ENCODE data around the gene ATXN10. TPM values are rescaled to one million over a fixed set of nuclear protein-coding genes. Genes with fewer than 3 reads are reported as not detected.

ATXN10 gene
- polyA plus RNA-seq, 10 donors: 174 to 218 (median 195) TPM

DNA sequence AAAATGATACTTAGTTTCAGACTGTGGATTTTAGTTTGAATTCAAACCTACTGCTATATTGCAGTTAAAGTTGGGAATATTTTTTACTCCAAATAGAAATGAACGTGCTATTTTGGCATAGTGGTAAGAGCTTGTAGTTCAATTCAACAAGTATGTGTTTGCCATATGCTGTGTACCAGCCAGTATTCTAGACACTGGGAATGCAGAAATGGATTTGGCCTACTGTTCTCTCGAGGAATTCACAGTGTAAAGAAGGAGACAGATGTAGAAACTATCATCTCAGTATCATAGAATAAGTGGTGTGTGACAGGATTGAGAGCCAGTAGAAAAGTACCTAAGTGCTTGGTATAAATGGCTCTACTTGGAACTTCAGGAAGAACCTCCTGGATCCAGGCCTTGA is 80.4 kb downstream of the ATXN10 start:
- peak in 1 of 3 donors; percentile 21 for DNase-seq

DNA sequence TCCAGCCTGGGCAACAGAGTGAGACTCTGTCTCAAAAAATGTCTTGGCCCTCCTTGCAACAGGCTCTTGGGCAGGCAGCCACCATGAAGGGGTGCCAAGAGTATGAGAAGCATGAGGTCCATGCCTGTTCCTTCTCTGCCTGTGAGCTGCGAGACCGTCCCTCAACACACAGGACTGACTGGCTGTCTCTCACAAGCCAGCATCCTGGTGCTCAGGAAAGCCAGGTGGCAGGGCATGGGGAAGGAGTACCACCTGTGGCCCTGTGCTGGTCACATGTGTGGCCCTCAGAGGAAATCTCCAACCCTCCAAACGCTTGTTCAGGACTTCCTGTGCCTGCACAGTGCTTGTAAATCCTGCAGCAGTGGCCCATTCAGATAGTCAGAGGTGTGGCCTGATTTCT is 83.2 kb downstream of the ATXN10 start:
- no peak for DNase-seq

DNA sequence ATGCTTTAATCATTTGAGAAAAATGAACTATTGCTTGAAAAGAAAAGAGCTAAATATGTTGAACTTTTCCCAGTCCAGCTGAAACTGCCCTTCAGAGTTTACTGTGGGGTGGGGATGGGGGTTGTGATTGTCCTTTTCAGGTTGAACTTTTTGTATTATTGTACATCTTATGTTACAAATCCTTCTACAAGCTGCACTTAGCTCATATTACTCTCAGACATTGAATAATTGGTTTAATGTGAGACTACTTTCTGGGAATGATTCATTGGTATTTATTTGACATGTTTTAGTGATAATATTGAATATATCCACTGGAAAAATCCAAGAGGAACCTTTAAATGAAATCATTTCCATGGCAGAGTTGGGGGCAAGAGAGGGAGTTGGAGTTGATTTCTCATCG is 84.9 kb downstream of the ATXN10 start:
- DNase-seq: no peak

DNA sequence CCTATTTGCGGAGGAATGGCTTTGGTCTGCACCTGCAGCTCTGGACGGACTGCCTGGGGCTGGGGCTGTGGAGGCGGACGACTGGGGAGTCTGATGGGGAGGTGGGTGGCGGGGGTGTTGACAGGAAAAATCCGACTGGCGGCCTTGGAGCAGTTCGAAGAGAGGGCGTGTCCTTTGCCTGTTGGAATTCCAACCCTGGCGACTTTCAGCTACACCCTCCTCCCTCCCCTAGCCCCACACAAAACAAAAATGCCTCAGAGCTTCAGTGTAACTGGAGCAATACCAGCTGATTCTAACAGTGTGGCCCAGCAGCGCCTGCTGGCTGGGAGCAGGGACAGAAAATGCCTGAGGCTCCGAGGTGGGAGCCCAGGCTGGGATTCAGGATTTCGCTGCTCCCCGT is 85.4 kb downstream of the ATXN10 start:
- DNase-seq: peak; percentile 10 to 55 (median 23)

DNA sequence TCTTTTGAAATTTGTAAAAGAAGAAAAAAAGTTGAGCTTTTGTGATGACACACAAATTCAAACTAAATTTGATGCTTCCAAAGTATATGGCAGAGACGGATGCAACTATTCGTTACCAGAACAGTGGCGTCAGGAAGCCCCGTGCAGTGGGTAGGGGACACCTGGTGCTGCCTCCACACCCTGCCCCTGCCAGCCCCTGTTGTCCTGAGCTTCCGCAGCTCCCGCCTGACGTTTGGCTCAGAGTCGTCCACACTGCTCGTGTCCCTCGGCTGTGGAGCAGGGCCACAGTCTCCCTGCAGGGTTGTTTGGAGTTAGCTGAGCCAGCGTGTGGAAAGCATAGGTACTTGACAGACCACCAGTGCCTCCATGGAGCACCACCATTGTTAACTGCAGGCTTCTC is 86.3 kb downstream of the ATXN10 start:
- no peak for DNase-seq

DNA sequence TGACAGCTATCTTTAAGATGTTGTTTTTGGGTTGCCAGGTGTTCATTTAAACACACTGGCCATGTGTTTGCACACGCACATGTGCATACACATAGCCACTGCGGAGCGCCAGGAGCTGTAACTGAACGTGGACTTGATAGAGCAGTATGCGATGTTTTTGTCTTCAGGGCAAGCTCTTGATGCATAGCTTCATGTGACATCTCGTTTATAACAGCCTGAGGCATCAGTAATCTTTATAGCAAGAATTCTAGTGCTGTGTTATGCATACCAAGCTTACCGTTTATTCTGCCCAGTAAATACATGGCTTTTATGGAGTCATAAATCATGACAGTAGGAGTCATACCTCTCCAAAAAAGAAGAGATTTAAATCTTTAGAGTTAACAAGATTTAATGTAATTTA is 87.0 kb downstream of the ATXN10 start:
- DNase-seq: no peak

DNA sequence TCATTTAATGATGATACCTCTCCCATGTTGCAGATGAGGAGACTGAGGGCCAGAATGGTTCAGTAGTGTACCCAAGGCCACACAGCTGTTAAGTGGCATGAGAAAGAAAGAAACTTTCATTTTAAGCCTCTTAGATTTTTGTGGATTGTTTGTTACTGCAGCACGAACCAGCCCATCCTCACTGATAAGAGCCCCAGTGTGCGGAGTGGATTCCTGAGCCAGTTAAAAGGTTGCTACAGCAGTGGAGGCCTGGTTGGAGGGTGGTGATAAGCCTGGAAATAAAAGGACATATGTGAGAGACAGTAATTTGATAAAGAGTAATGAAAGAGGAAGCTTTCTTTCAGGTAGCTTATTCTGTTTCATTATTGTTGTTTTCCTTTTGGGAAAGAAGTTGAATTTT is 89.0 kb downstream of the ATXN10 start:
- no peak for DNase-seq

DNA sequence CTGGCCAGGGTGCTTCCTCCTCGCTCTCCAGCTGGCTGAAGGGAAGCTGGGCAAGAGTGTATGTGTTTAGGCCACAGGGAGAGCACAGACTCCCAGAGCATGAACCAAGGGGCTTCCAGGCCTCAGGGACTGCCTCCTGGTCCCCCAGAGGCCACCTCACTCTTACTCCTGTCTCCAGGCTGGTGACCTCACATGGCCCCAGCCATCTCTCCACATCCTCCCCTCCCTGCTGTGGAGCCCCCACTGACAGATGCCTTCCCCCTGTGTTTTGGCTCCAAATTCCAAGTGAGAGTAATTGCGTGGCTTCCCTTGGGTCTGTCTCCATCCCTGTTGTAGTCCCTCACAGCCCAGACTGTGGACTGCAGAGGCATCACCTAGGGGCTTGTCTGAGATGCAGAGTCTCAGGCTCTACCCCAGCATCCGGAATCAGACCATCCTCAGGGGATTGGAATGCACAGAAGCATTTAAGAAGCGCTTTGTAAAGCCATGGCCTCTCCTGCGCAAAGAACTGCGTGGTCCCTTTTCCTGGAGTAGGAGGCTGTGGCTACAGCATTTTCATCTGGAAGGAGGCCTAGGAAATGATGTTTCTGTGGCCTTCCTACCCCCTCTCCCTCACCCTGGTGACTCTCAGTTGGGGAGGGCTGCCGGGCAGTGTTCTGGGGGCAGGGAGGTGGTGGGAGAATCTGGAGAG is 91.1 kb downstream of the ATXN10 start:
- DNase-seq: no peak

DNA sequence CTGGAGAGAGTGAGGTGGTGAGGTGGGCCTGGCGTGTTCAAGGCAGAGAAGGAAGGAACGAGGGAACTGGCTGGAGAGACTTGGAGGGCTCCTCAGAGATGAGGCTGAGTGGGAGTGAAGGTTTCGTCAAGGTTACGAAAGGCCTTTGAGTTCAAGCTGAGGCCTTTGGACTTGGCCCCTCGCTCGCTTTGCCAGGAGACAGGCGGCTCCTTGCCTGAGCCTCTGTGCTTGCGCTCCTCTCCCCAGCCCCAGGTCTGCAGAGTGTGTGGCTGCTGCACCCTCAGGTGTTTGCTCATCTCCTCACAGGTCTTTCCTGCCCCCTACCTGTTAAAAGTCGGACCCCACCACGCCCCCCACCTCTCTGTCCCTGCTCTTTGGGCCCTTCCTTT is 91.6 kb downstream of the ATXN10 start:
- no peak for DNase-seq

DNA sequence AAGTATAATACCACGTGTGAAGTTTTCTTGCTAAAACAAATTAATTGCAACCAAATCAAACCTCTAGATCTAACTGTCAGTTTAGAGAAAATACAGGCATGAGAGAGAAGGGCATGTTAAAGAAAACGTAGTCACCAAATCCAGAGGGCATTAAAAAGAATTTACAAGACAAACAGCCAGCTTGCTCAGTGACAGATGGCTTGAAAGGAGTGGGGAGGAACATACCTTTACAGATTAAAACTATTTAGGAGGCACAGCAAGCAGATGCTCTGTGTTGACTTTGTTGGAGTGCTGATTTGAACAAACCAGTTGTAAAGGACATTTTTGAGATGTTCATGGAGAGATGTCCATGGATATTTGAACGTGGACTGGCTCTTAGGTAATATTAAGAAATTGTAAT is 96.9 kb downstream of the ATXN10 start:
- DNase-seq: no peak

DNA sequence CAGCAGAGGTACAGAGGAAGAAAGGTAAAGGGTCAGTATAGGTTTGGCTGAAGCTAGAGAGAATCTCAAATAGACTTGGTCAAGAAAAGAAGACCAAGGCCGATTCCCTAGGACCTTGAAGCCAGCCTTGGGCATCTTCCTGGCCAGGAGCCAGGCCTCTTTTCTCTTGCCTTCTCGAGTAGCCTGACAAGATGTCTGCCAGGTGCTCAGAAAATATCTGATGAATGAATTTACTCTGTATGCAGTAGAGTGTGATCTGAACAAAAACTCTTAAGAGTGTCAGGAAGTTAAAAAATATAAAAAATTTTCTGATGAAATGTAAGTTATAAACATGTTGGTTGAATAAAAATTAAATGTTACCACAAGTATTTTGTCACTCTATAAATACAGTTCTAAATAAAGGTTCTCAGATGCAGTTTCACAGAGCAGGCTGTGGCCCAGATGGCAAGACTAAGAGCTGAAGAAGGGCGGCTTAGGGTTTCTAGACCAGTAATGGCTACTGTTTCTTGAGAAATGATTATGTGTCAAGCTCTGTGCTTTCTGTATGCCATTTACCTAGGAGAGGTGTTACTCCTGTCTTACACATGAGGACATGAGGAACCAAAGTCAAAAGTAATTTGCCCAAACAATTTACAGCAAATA is 98.1 kb downstream of the ATXN10 start:
- DNase-seq: peak in 1 of 3 donors; percentile 12

DNA sequence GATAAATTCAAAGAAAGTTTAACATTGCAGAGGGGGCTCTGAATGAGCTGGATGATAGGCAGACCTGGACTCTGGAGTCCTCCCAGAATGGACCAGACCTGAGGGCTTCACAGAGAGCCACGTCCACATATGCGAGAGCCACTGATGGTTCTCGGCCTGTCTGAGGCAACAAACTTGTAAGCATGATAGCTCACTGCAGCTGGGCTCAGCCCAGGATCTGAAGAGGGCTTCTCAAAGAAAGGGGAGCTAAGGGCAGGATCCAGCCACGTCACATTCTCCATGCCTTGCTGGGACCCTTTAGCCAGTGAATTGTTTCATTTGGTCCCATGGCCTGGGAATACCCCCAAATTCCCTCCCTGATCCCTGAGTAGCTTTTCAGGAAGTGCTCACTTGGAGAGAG is 98.9 kb downstream of the ATXN10 start:
- no peak for DNase-seq

DNA sequence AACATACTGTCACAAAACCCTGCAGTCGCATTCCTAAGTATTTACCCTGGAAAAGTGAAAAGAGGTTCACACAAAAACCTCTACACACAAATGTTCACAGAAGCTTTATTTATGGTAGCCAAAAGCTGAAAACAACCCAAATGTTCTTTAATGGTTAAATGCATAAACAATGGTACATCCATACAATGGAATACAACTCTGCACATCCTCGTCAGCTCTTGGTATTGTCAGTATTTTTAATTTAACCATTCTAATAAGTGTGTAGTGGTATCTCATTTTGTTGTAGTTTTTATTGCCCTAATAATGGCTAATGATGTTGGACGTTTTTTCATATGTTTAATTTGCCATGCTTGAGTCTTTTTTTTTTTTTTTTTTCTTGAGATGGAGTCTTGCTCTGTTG is 99.4 kb downstream of the ATXN10 start:
- DNase-seq: no peak

DNA sequence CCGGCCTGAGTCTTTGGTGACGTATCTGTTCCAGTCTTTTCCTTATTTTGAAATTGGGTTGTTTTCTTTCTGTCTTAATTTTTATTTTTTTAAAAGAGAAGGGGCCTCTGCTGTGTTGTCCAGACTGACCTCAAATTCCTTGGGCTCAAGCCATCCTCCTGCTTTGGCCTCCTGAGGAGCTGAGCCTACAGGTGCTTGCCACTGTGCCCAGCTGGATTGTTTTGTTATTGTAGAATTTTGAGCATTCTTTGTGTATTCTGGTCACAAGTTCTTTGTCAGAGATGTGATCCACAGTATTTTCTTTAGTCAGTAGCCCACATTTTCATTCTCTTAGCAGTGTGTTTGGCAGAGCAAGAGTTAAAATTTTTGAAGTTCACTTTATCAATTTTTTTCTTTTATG is 100.1 kb downstream of the ATXN10 start:
- DNase-seq: no peak

DNA sequence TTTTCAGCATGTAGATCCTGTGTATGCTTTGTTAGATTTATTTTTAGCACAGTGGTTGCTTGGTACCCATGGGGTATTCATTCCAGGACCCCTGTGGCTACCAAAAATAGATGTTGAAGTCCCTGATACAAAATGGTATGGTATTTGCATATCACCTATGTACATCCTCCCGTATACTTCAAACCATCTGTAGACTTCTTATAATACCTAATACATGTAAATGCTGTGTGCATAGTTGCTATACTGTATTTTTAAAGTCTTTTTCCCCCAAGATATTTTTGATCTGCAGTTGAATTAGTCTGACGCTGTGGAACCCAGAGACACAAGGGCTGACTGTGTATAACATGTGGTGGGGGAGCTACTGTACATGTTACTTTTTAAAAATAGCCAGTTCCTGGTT is 101.1 kb downstream of the ATXN10 start:
- DNase-seq: no peak

DNA sequence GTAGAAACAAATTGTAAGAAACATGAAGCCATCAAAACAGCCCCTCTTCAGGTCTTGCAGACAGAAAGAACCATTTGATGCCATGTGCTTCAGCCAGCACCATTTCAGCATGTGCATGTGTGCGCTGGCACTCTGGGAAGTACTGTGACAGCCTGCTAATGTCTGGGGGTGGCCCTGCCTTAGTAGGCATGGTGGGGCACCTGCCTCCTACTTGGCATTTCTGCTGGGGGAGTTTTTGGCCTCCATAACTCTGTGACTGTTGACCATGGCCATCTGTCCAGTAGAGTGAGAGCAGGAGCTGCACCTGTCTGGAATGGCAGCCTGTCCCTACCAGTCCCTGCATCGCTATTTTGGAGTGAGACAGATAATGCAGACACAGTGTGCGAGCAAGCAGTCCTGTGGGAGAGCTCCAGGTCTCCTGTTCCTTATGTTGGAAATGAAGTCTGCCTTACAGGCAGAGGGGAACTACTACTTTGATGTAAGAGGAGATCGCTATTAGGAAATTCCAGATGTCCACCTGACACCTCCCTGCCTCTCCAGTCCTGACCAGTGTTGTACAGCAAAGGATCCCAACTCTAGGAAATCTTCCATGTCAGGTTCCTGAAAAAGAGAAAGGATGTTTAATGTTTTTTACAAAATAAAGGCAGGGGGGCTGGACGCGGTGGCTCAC is 102.5 kb downstream of the ATXN10 start:
- no peak for DNase-seq

DNA sequence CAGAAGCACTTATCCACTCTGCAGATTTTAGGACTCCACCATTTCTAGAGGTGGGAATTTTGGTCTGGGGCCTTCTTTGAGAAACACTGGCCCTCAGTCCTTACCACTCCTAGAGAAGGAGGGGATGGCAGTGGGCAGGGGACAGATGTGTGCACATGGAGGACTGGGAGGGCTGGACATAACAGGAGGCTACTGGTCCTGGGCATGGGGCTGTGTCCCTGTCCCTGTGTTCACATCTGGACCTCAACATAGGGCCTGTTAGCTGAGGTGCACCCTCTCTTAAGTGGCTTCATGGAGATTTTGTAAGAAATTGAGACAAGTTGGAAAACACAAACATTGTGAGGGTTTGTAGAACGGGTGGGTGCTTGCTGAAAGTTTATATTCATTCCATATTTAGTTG is 103.4 kb downstream of the ATXN10 start:
- DNase-seq: no peak

DNA sequence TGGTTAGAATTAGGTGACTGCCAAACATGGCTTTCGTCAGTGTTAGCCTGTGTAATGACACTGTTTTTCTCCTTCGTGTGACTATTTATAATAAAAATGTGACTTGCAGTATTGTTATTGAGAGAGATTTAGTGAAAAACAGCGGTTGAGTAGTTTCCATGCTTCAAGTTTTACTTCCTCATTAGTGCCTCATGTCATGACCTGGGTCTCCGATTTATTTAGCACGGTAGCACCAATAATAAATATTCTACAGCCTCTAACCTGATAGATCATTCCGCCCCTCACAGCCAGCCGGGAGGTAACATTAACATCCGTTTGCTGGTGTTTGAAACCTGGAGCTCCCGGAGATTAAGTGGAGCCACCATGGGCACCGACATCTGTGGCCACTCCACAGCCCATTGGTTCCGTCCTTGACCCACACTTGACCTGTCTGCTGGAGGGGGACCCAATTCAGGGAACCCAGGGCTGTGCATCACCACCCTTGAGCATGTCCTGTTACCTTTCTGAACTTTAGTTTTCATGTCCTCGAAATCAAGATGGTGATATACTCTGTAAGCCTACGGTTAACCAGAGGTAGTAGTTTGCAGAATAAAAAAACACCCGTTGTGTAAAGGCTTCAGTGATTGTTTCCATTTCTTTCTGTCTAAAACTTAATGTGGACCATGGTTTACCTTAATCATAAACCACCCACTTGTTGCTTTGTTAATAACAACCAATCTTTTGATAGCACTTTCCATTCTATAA is 104.1 kb downstream of the ATXN10 start:
- DNase-seq: no peak

DNA sequence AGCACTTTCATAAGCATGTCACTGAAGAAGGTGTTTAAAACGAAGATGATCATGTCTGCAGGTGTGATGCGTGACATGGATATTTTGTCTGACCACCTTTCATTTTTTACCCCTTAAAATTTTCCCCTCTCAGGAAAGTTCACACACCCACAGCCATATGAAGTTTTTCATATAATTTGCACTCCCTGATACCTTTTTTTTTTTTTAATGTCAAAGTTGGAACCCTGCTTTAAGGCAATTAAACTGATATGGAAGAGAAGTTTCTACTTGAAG is 104.6 kb downstream of the ATXN10 start:
- no peak for DNase-seq

DNA sequence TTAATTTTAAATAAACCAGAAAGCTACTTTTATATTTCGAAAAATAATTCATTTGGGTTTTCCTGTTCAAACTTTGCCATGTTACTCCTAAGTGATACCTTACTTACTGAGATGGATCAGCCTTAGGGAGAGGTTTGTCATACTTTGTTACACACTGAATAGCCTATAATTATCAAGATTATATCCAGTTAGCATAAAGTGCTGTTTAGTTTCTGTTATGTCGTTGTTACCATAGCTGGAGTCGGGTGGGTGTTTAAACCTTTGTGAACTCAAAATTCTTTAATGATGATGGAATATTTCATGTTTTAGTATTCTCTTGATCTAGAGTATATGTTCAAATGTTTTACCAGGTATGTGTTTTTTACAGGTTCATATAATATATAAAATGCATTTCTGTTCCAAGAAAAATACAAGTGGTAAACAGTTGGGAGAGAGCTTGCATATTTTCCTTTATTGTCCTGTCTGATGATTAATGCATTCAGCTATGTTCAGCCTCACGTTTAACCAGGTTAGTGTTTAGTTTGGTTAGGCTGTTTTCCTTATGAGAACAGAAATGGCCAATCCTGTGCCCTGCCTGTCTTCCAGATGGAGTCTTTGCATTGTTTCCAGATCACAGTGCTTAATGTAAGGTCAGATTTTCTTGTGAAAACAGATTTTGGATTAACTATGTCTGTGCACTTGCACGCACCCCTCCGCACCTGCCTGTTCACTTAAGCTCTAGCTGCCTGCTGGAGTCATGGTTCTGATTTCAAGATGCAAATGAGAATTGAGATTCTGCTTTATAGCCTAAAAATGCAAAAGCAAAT is 105.6 kb downstream of the ATXN10 start:
- DNase-seq: no peak

DNA sequence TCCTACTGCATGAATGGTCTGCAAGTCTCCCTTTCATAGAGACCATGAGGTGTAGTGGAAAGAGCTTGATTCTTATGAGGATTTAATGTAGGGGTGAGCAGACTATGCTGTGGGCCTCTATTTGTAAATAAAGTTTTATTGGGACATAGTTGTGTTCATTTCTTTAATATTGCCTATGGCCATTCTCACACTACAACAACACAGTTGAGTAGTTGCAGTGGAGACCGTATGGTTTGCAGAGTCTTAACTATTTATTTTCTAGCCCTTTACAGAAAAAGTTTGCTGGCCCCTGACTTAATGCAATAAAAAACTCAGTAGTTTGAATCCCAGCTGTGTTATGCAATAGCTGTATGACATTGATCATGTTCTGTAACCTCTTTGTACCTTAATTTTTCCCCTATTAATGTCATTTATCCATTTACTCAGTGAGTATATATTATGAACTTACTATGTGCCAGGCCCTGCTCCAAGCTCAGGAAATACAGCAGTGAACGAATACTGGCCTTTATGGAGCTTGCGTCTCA is 106.3 kb downstream of the ATXN10 start:
- no peak for DNase-seq

DNA sequence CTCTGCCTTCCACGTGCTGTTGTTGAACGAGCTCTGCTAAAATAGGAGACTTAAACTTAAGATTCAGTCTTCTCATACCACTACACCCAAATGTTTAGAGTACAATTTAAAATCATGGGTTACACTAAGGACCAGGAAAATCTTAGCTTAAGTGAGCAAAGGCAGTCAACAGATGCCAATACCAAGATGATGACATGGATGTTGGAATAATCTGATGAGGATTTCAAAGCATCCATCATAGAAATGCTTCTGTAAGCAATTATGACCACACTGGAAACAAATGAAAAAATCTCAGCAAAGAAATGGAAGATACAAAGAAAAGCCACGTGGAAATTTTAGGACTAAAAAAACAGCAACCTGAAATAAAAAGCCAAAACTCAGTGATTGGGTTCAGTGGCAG is 109.8 kb downstream of the ATXN10 start:
- DNase-seq: no peak
